WTC11 (cell line): ENCODE data around the gene MAGEB17. TPM values are rescaled to one million over a fixed set of nuclear protein-coding genes. Genes with fewer than 3 reads are reported as not detected.

Experiments used
- ATAC-seq: fragments of 200-7000 bp; cut with Tn5 transposase; 2 replicates; pipeline ENCODE4 v1.10.0; 2021; ENCODE audit warnings: mild to moderate bottlenecking, moderate library complexity
- CTCF ChIA-PET: fragments of 300-600 bp; sonication (Branson Sonifier 250); formaldehyde crosslinking; loops from one replicate; lab custom pipeline; 2021; ENCODE audit warnings: antibody characterized with exemption; lab: Charles Lee
- POLR2A ChIA-PET: fragments of 350-600 bp; sonication (Branson Sonifier 250); formaldehyde crosslinking; loops from one replicate; lab custom pipeline; 2021; ENCODE audit warnings: antibody characterized with exemption; lab: Charles Lee
- DNase-seq: peaks from one replicate; pipeline ENCODE4 v3.0.0; 2021; ENCODE audit warnings: low spot score
- H3K27ac Mint-ChIP-seq: 2 replicates; pipeline ENCODE4 v1.8.0; 2021; ENCODE audit warnings: mixed read lengths
- H3K27me3 Mint-ChIP-seq: 2 replicates; pipeline ENCODE4 v1.8.0; 2021; ENCODE audit warnings: low read depth, mild to moderate bottlenecking, moderate library complexity, mixed read lengths
- H3K36me3 Mint-ChIP-seq: 2 replicates; pipeline ENCODE4 v1.8.0; 2021; ENCODE audit warnings: mixed read lengths
- H3K4me1 Mint-ChIP-seq: 2 replicates; pipeline ENCODE4 v1.8.0; 2022; ENCODE audit warnings: mixed read lengths
- H3K4me3 Mint-ChIP-seq: 2 replicates; pipeline ENCODE4 v1.8.0; 2021; ENCODE audit warnings: mild to moderate bottlenecking, moderate library complexity, mixed read lengths
- H3K9me3 Mint-ChIP-seq: 2 replicates; pipeline ENCODE4 v1.8.0; 2021; ENCODE audit warnings: mixed read lengths
- ATF1 ChIP-seq: sonication (generic); formaldehyde crosslinking; IDR thresholded peaks from 2 replicates; pipeline ENCODE4 v1.8.1; 2023; ENCODE audit warnings: mild to moderate bottlenecking, moderate library complexity, missing genetic modification reagents
- ERG ChIP-seq: fragments of 250-450 bp; sonication (Bioruptor Pico); IDR thresholded peaks from 2 replicates; pipeline ENCODE4 v1.8.0; 2021; ENCODE audit warnings: mild to moderate bottlenecking
- ESRRA ChIP-seq: sonication (generic); formaldehyde crosslinking; IDR thresholded peaks from 2 replicates; pipeline ENCODE4 v1.8.1; 2022; ENCODE audit warnings: mild to moderate bottlenecking, missing genetic modification reagents, borderline replicate concordance
- GABPB1 ChIP-seq: sonication (generic); formaldehyde crosslinking; IDR thresholded peaks from 2 replicates; pipeline ENCODE4 v1.8.1; 2023; ENCODE audit warnings: mild to moderate bottlenecking, missing genetic modification reagents
- GRHL2 ChIP-seq: fragments of 250-450 bp; sonication (Bioruptor Pico); IDR thresholded peaks from 2 replicates; pipeline ENCODE4 v1.8.0; 2022; ENCODE audit warnings: mild to moderate bottlenecking, moderate library complexity; ENCODE audit not compliant: insufficient replicate concordance, severe bottlenecking
- GTF2I ChIP-seq: fragments of 250-450 bp; sonication (Bioruptor Pico); conservative IDR thresholded peaks from 2 replicates; pipeline ENCODE4 v1.4.0; 2021; ENCODE audit warnings: mild to moderate bottlenecking
- HMGA2 ChIP-seq: fragments of 250-450 bp; sonication (Bioruptor Pico); IDR thresholded peaks from 2 replicates; pipeline ENCODE4 v1.4.0; 2021; ENCODE audit warnings: mild to moderate bottlenecking, moderate library complexity
- JAZF1 ChIP-seq: fragments of 250-450 bp; sonication (Bioruptor Pico); IDR thresholded peaks from 2 replicates; pipeline ENCODE4 v1.9.0; 2021; ENCODE audit warnings: moderate library complexity, mild to moderate bottlenecking, inconsistent platforms
- JUN ChIP-seq: sonication (generic); formaldehyde crosslinking; IDR thresholded peaks from 2 replicates; pipeline ENCODE4 v1.8.0; 2023; ENCODE audit warnings: mild to moderate bottlenecking, missing genetic modification reagents
- NR2C2 ChIP-seq: sonication (generic); formaldehyde crosslinking; IDR thresholded peaks from 2 replicates; pipeline ENCODE4 v1.8.0; 2022; ENCODE audit warnings: mild to moderate bottlenecking, missing genetic modification reagents
- NR3C1 ChIP-seq: sonication (generic); formaldehyde crosslinking; conservative IDR thresholded peaks from 2 replicates; pipeline ENCODE4 v1.8.1; 2023; ENCODE audit warnings: low read depth, mild to moderate bottlenecking, missing genetic modification reagents
- RELA ChIP-seq: sonication (generic); formaldehyde crosslinking; IDR thresholded peaks from 2 replicates; pipeline ENCODE4 v1.8.1; 2022; ENCODE audit warnings: missing genetic modification reagents, mild to moderate bottlenecking, borderline replicate concordance
- SOX15 ChIP-seq: fragments of 250-450 bp; sonication (Bioruptor Pico); IDR thresholded peaks from 2 replicates; pipeline ENCODE4 v1.9.0; 2021; ENCODE audit warnings: mild to moderate bottlenecking
- ZNF219 ChIP-seq: sonication (generic); formaldehyde crosslinking; IDR thresholded peaks from 2 replicates; pipeline ENCODE4 v1.8.0; 2023; ENCODE audit warnings: missing genetic modification reagents, mild to moderate bottlenecking, borderline replicate concordance
- ZNF671 ChIP-seq: fragments of 250-450 bp; sonication (Bioruptor Pico); IDR thresholded peaks from 2 replicates; pipeline ENCODE4 v1.8.0; 2021; ENCODE audit warnings: mild to moderate bottlenecking
- total RNA-seq: library from RNA; stranded (reverse); gene quantifications from 3 replicates; pipeline ENCODE4 v1.2.3, GENCODE V29; 2021
- TF ChIP-seq, protein P1 (sequence below): sonication (generic); formaldehyde crosslinking; IDR thresholded peaks from 2 replicates; pipeline ENCODE4 v1.8.0; 2022; ENCODE audit warnings: mild to moderate bottlenecking, missing genetic modification reagents
- TF ChIP-seq, protein P2 (sequence below): sonication (generic); formaldehyde crosslinking; IDR thresholded peaks from 2 replicates; pipeline ENCODE4 v1.8.0; 2022; ENCODE audit warnings: missing genetic modification reagents
- TF ChIP-seq, protein P3 (sequence below): sonication (generic); formaldehyde crosslinking; IDR thresholded peaks from 2 replicates; pipeline ENCODE4 v1.8.0; 2023; ENCODE audit warnings: missing genetic modification reagents
- TF ChIP-seq, protein P4 (sequence below): sonication (generic); formaldehyde crosslinking; IDR thresholded peaks from 2 replicates; pipeline ENCODE4 v1.8.0; 2022; ENCODE audit warnings: mild to moderate bottlenecking, missing genetic modification reagents
- TF ChIP-seq, protein P5 (sequence below): sonication (generic); formaldehyde crosslinking; conservative IDR thresholded peaks from 2 replicates; pipeline ENCODE4 v1.8.1; 2022; ENCODE audit warnings: mild to moderate bottlenecking, missing genetic modification reagents

Gene MAGEB17
- total RNA-seq, 1 experiment from 2014 or later, result 0.63 TPM

- peaks cover 18% of the 10 kb centered on the region; the same call in 1 of the 2 replicates for H3K36me3 Mint-ChIP-seq
- H3K4me1 Mint-ChIP-seq, result peaks cover 18% of the 10 kb centered on the region
- ChIA-PET CTCF (no interaction called here), POLR2A (no interaction called here)
- H3K4me3 Mint-ChIP-seq, result no peak overlapping the region
- DNase-seq (no peak), ATAC-seq (no peak)
- peaks cover 23% of the 10 kb centered on the region for H3K9me3 Mint-ChIP-seq
- no peak overlapping the region for H3K27ac Mint-ChIP-seq
- TF ChIP-seq ZNF671 (CRISPR knock-in tag) (no peak), ESRRA (CRISPR knock-in tag) (no peak), GRHL2 (CRISPR knock-in tag) (no peak), RELA (no peak), GTF2I (CRISPR knock-in tag) (no peak), NR3C1 (CRISPR knock-in tag) (no peak)
- TF ChIP-seq, protein P1, sequence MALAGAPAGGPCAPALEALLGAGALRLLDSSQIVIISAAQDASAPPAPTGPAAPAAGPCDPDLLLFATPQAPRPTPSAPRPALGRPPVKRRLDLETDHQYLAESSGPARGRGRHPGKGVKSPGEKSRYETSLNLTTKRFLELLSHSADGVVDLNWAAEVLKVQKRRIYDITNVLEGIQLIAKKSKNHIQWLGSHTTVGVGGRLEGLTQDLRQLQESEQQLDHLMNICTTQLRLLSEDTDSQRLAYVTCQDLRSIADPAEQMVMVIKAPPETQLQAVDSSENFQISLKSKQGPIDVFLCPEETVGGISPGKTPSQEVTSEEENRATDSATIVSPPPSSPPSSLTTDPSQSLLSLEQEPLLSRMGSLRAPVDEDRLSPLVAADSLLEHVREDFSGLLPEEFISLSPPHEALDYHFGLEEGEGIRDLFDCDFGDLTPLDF, result no peak
- TF ChIP-seq, protein P2, sequence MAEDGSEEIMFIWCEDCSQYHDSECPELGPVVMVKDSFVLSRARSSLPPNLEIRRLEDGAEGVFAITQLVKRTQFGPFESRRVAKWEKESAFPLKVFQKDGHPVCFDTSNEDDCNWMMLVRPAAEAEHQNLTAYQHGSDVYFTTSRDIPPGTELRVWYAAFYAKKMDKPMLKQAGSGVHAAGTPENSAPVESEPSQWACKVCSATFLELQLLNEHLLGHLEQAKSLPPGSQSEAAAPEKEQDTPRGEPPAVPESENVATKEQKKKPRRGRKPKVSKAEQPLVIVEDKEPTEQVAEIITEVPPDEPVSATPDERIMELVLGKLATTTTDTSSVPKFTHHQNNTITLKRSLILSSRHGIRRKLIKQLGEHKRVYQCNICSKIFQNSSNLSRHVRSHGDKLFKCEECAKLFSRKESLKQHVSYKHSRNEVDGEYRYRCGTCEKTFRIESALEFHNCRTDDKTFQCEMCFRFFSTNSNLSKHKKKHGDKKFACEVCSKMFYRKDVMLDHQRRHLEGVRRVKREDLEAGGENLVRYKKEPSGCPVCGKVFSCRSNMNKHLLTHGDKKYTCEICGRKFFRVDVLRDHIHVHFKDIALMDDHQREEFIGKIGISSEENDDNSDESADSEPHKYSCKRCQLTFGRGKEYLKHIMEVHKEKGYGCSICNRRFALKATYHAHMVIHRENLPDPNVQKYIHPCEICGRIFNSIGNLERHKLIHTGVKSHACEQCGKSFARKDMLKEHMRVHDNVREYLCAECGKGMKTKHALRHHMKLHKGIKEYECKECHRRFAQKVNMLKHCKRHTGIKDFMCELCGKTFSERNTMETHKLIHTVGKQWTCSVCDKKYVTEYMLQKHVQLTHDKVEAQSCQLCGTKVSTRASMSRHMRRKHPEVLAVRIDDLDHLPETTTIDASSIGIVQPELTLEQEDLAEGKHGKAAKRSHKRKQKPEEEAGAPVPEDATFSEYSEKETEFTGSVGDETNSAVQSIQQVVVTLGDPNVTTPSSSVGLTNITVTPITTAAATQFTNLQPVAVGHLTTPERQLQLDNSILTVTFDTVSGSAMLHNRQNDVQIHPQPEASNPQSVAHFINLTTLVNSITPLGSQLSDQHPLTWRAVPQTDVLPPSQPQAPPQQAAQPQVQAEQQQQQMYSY, result no peak
- TF ChIP-seq, protein P3, sequence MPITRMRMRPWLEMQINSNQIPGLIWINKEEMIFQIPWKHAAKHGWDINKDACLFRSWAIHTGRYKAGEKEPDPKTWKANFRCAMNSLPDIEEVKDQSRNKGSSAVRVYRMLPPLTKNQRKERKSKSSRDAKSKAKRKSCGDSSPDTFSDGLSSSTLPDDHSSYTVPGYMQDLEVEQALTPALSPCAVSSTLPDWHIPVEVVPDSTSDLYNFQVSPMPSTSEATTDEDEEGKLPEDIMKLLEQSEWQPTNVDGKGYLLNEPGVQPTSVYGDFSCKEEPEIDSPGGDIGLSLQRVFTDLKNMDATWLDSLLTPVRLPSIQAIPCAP (CRISPR knock-in tag), result no peak
- TF ChIP-seq, protein P4, sequence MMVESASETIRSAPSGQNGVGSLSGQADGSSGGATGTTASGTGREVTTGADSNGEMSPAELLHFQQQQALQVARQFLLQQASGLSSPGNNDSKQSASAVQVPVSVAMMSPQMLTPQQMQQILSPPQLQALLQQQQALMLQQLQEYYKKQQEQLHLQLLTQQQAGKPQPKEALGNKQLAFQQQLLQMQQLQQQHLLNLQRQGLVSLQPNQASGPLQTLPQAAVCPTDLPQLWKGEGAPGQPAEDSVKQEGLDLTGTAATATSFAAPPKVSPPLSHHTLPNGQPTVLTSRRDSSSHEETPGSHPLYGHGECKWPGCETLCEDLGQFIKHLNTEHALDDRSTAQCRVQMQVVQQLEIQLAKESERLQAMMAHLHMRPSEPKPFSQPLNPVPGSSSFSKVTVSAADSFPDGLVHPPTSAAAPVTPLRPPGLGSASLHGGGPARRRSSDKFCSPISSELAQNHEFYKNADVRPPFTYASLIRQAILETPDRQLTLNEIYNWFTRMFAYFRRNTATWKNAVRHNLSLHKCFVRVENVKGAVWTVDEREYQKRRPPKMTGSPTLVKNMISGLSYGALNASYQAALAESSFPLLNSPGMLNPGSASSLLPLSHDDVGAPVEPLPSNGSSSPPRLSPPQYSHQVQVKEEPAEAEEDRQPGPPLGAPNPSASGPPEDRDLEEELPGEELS (CRISPR knock-in tag), result no peak
- TF ChIP-seq, protein P5, sequence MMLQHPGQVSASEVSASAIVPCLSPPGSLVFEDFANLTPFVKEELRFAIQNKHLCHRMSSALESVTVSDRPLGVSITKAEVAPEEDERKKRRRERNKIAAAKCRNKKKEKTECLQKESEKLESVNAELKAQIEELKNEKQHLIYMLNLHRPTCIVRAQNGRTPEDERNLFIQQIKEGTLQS (CRISPR knock-in tag), result no peak
- no peaks in the 10 kb centered on the region for H3K27me3 Mint-ChIP-seq
Measured at GRCh38 chrX:16205840-16206239, 38.6 kb downstream of the MAGEB17 start.

GRCh38 chrX:16207634-16208033, 40.4 kb downstream of the MAGEB17 start:
- no peak for DNase-seq
- H3K27ac Mint-ChIP-seq, result no peak overlapping the region; the same call in 1 of the 2 replicates
- no peak for ATAC-seq
- ChIA-PET POLR2A (no interaction called here), CTCF (interaction anchor here (1.2 to 2.1 kb wide), 2 partner anchors 84 to 277 kb away, joined by 4 to 7 read pairs; partner anchors contain the start of gene GRPR)
- peaks cover 36% of the 10 kb centered on the region for H3K4me1 Mint-ChIP-seq
- H3K36me3 Mint-ChIP-seq, result peaks cover 9% of the 10 kb centered on the region; the same call in 1 of the 2 replicates
- peaks cover 10% of the 10 kb centered on the region for H3K9me3 Mint-ChIP-seq
- no peak overlapping the region for H3K4me3 Mint-ChIP-seq
- TF ChIP-seq GABPB1 (no peak), NR3C1 (CRISPR knock-in tag) (no peak), ERG (CRISPR knock-in tag) (no peak), JAZF1 (CRISPR knock-in tag) (no peak), ATF1 (no peak), JUN (CRISPR knock-in tag) (no peak), NR2C2 (CRISPR knock-in tag) (no peak), HMGA2 (CRISPR knock-in tag) (no peak), SOX15 (CRISPR knock-in tag) (no peak), ZNF219 (CRISPR knock-in tag) (no peak)
- no peaks in the 10 kb centered on the region for H3K27me3 Mint-ChIP-seq
